PC-3 (cell line): ENCODE results near the gene ARHGAP42. TPM values are rescaled to one million over a fixed set of nuclear protein-coding genes. Genes with fewer than 3 reads are reported as not detected.

Experiments used
- ATAC-seq: fragments of 200-7000 bp; cut with Tn5 transposase; 2 replicates; pipeline ENCODE4 v1.9.1; 2020; ENCODE audit warnings: mild to moderate bottlenecking, moderate library complexity
- BruUV-seq: library from RNA; stranded (reverse); fragments of 400-500 nt; replicated peaks from 2 replicates; lab custom pipeline; 2021; lab: Mats Ljungman, UMichigan
- CTCF ChIA-PET: fragments of 300-600 bp; sonication (Branson Sonifier 250); formaldehyde crosslinking; loops from one replicate; lab custom pipeline; 2022; ENCODE audit warnings: antibody characterized with exemption; lab: Charles Lee
- POLR2A ChIA-PET: fragments of 300-600 bp; sonication (Branson Sonifier 250); formaldehyde crosslinking; loops from one replicate; lab custom pipeline; 2022; ENCODE audit warnings: antibody characterized with exemption; ENCODE audit not compliant: unreplicated experiment; lab: Charles Lee
- DNase-seq: peaks from one replicate; pipeline ENCODE4 v3.0.0-alpha.2; 2015
- H2AFZ ChIP-seq: fragments of 300-600 bp; sonication (generic); 2 replicates; pipeline ENCODE4 v1.6.0; 2016; ENCODE audit warnings: antibody characterized with exemption, low read length
- H3F3A ChIP-seq: fragments of 300-600 bp; sonication (generic); one replicate; pipeline ENCODE4 v1.6.0; 2017; ENCODE audit warnings: antibody characterized with exemption, low read length, control low read depth, mild to moderate bottlenecking; ENCODE audit not compliant: unreplicated experiment
- H3K27ac ChIP-seq: fragments of 300-600 bp; sonication (generic); 2 replicates; pipeline ENCODE4 v1.5.1; 2016; ENCODE audit warnings: mild to moderate bottlenecking, low read length
- H3K27me3 ChIP-seq: fragments of 300-600 bp; sonication (generic); 2 replicates; pipeline ENCODE4 v1.6.1; 2016; ENCODE audit warnings: low read length, mixed read lengths
- H3K36me3 ChIP-seq: fragments of 300-600 bp; sonication (generic); 2 replicates; pipeline ENCODE4 v1.6.1; 2016; ENCODE audit warnings: low read depth, mixed run types, low read length, mixed read lengths
- H3K4me1 ChIP-seq: fragments of 300-600 bp; sonication (generic); 2 replicates; pipeline ENCODE4 v1.5.1; 2016; ENCODE audit warnings: low read length; ENCODE audit not compliant: insufficient read depth
- H3K4me2 ChIP-seq: fragments of 300-600 bp; sonication (generic); 2 replicates; pipeline ENCODE4 v1.6.0; 2016; ENCODE audit warnings: low read length
- H3K4me3 ChIP-seq: fragments of 300-600 bp; sonication (generic); 2 replicates; pipeline ENCODE4 v1.5.1; 2016; ENCODE audit warnings: mild to moderate bottlenecking, low read length, mixed read lengths
- H3K79me2 ChIP-seq: fragments of 300-600 bp; sonication (generic); 2 replicates; pipeline ENCODE4 v1.6.1; 2017; ENCODE audit warnings: low read length, mixed read lengths
- H3K9ac ChIP-seq: fragments of 300-600 bp; sonication (generic); 2 replicates; pipeline ENCODE4 v1.6.0; 2016; ENCODE audit warnings: mild to moderate bottlenecking, low read length
- H3K9me2 ChIP-seq: fragments of 300-600 bp; sonication (generic); replicated peaks from 2 replicates; pipeline ENCODE4 v1.6.1; 2016; ENCODE audit warnings: mixed run types, low read length, mixed read lengths
- H3K9me3 ChIP-seq: fragments of 300-600 bp; sonication (generic); 2 replicates; pipeline ENCODE4 v1.6.1; 2016; ENCODE audit warnings: low read length, mixed read lengths
- H4K20me1 ChIP-seq: fragments of 300-600 bp; sonication (generic); 2 replicates; pipeline ENCODE4 v1.6.1; 2016; ENCODE audit warnings: low read length, mixed read lengths
- CTCF ChIP-seq: fragments of 300-600 bp; sonication (generic); conservative IDR thresholded peaks from 2 replicates; pipeline ENCODE4 v1.5.1; 2017; ENCODE audit warnings: antibody characterized with exemption, low read depth, mild to moderate bottlenecking, low read length
- EZH2 ChIP-seq: fragments of 300-600 bp; sonication (generic); IDR thresholded peaks from one replicate; pipeline ENCODE4 v1.6.1; 2017; ENCODE audit warnings: antibody characterized with exemption, mild to moderate bottlenecking, low read length; ENCODE audit not compliant: unreplicated experiment
- EZH2phosphoT487 ChIP-seq: fragments of 300-600 bp; sonication (generic); IDR thresholded peaks from 2 replicates; pipeline ENCODE4 v1.6.1; 2018; ENCODE audit warnings: mild to moderate bottlenecking, antibody characterized with exemption, low read length, borderline replicate concordance
- intact Hi-C: fragments of 100-400 bp; cut with micrococcal nuclease; formaldehyde crosslinking; loops from 2 replicates; pipeline ENCODE4 v1.9.0; 2023
- total RNA-seq: library from RNA; depleted of rRNA; stranded (reverse); fragments of >200 nt; gene quantifications from 2 replicates; pipeline ENCODE4 v1.2.3, GENCODE V29; 2014

The ARHGAP42 gene
- total RNA-seq, 1 experiment from 2014 or later, result 12.1 TPM

DNA sequence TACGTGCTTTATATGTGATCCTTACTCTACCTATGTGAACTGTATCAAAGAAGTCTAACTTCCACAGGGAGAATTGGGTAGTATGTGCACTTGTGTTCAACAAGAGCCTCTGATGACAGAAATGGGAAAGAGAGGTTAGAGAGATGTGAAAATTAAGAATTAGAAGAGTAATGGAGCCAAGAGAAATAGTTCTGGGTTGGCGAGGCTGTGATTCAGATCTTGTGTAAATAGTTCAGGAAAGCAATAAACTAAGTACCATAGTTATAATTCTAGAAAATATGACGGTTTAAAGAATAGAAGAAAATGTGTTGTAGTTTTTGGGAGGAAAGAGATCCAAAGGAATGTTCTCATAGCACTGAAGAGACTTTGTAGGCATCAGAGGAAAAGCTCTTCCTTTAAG lies 112.4 kb downstream of the ARHGAP42 start:
- H3K9ac ChIP-seq, result no peak overlapping the region
- H3K27me3 ChIP-seq, result no peaks in the 10 kb centered on the region
- ATAC-seq (peak; percentile 91), DNase-seq (peak; percentile 64)
- TF ChIP-seq EZH2 (no peak), EZH2phosphoT487 (no peak), CTCF (no peak)
- ChIA-PET CTCF (no interaction called here), POLR2A (interaction anchor here (0.7 kb wide), 1 partner anchor 23 kb away, joined by 3 read pairs; no protein-coding TSS in a partner anchor)
- no TSS peak for BruUV-seq
- H3K36me3 ChIP-seq, result no peaks in the 10 kb centered on the region
- intact Hi-C loops, result no loop called here
- no peaks in the 10 kb centered on the region for H3K9me2 ChIP-seq
- no peaks in the 10 kb centered on the region for H4K20me1 ChIP-seq
- peaks cover 21% of the 10 kb centered on the region for H3K4me1 ChIP-seq
- no peak overlapping the region for H3K4me3 ChIP-seq
- no peaks in the 10 kb centered on the region for H3K79me2 ChIP-seq
- H3K27ac ChIP-seq, result peak overlapping the region; percentile 63
- H3K9me3 ChIP-seq, result no peaks in the 10 kb centered on the region
- H2AFZ ChIP-seq, result no peak overlapping the region
- peak overlapping the region; percentile 27 for H3K4me2 ChIP-seq
- H3F3A ChIP-seq, result no peaks in the 10 kb centered on the region

DNA sequence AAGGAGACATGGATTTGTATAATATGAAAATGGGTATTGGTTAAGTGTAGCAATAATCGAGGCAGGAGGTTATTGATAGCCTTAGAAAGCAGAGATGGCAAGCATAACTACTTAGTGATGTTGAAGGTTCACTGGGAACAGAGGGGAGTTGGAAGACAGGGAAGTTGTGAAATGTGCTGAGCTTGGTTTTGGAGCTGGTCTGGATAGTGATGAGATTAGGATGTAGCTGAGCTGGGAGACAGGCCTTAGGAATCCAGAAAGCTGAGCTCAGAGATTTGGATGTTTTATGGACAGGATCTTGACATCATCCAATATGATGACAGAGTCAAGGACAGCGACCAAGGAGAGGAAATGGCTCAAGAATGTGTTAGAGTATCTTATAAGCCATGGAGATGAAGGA lies 113.1 kb downstream of the ARHGAP42 start:
- Histone ChIP-seq H3K79me2 (no peaks in the 10 kb centered on the region), H3K4me1 (peaks cover 22% of the 10 kb centered on the region), H3F3A (no peaks in the 10 kb centered on the region), H2AFZ (no peak overlapping the region), H3K9me3 (no peaks in the 10 kb centered on the region), H3K9me2 (no peaks in the 10 kb centered on the region), H3K36me3 (no peaks in the 10 kb centered on the region), H3K27me3 (no peaks in the 10 kb centered on the region), H3K9ac (no peak overlapping the region), H3K4me2 (no peak overlapping the region), H3K27ac (no peak overlapping the region), H3K4me3 (no peak overlapping the region), H4K20me1 (no peaks in the 10 kb centered on the region)
- ChIA-PET POLR2A (interaction anchor here (0.7 kb wide), 1 partner anchor 24 kb away, joined by 3 read pairs; no protein-coding TSS in a partner anchor), CTCF (no interaction called here)
- ATAC-seq, result no peak
- intact Hi-C loops, result no loop called here
- no TSS peak for BruUV-seq
- no peak for TF ChIP-seq EZH2
- TF ChIP-seq CTCF, result no peak
- TF ChIP-seq EZH2phosphoT487, result no peak
- no peak for DNase-seq

- Histone ChIP-seq H3K9ac (no peak overlapping the region), H2AFZ (no peak overlapping the region), H4K20me1 (no peaks in the 10 kb centered on the region), H3K36me3 (no peaks in the 10 kb centered on the region), H3F3A (no peaks in the 10 kb centered on the region), H3K27ac (no peak overlapping the region), H3K4me2 (no peak overlapping the region), H3K9me2 (no peaks in the 10 kb centered on the region), H3K4me1 (peaks cover 33% of the 10 kb centered on the region), H3K27me3 (no peaks in the 10 kb centered on the region), H3K79me2 (no peaks in the 10 kb centered on the region), H3K9me3 (no peaks in the 10 kb centered on the region), H3K4me3 (no peak overlapping the region)
- TF ChIP-seq EZH2 (no peak), CTCF (no peak), EZH2phosphoT487 (no peak)
- intact Hi-C loops, result no loop called here
- DNase-seq (no peak), ATAC-seq (no peak)
- no TSS peak for BruUV-seq
- ChIA-PET CTCF (no interaction called here), POLR2A (no interaction called here)
Measured at GRCh38 chr11:100801225-100801999, 114.3 kb downstream of the ARHGAP42 start.
